Stimulated activated CD8-positive, alpha-beta memory T cell treated with anti-CD3 and anti-CD28 coated beads, Interleukin-7, amount 100 ng/mL, for 1 hour (primary cell): ENCODE results near the gene FRAT1.
"Not testable (repeated sequence)": the region's sequence is repeated elsewhere in the genome, so short reads cannot be mapped to it uniquely, and the experiment has no call there.

Source experiments
- DNase-seq, 2 donors: peaks; one replicate each; pipeline ENCODE4 v3.0.0-alpha.2; 2020; ENCODE audit warnings: low read depth in 2 of 2

Gene FRAT1

GRCh38 chr10:97318772-97319651 is at the start of gene FRAT1:
Gene FRAT1 (plus strand): TSS chr10:97319271. CDS start chr10:97319454, 183 bp downstream.
- DNase-seq, result peak; percentile 75 to 83

- no peak for DNase-seq
These were observed 48.4 kb upstream of the FRAT1 start for GRCh38 chr10:97270523-97271154.

GRCh38 chr10:97273700-97274099 is 45.4 kb upstream of the FRAT1 start:
- DNase-seq, result no peak

- no peak for DNase-seq
These were observed 44.2 kb upstream of the FRAT1 start for GRCh38 chr10:97274828-97275227.

GRCh38 chr10:97277551-97277950 is 41.5 kb upstream of the FRAT1 start:
- DNase-seq, result no peak

GRCh38 chr10:97278491-97278989 is 40.5 kb upstream of the FRAT1 start:
- no peak for DNase-seq

GRCh38 chr10:97279121-97279815 is 39.8 kb upstream of the FRAT1 start:
- DNase-seq, result no peak

- no peak for DNase-seq
These were observed 38.3 kb upstream of the FRAT1 start for GRCh38 chr10:97280783-97281182.

- DNase-seq, result not testable (repeated sequence)
These were observed 29.0 kb upstream of the FRAT1 start for GRCh38 chr10:97290076-97290475.

- DNase-seq, result not testable (repeated sequence)
These were observed 28.3 kb upstream of the FRAT1 start for GRCh38 chr10:97290576-97291356.

- no peak for DNase-seq
These were observed 27.5 kb upstream of the FRAT1 start for GRCh38 chr10:97291357-97292096.

GRCh38 chr10:97292097-97292861 is 26.8 kb upstream of the FRAT1 start, which contains the start of gene ARHGAP19:
Gene ARHGAP19 (minus strand): TSS chr10:97292637. CDS start chr10:97292627, 10 bp downstream.
- peak; percentile 78 to 80 for DNase-seq

- no peak for DNase-seq
These were observed 26.2 kb upstream of the FRAT1 start for GRCh38 chr10:97292862-97293198.

- no peak for DNase-seq
These were observed 21.4 kb upstream of the FRAT1 start for GRCh38 chr10:97297556-97298222.

- no peak for DNase-seq
These were observed 20.9 kb upstream of the FRAT1 start for GRCh38 chr10:97298223-97298571.

GRCh38 chr10:97300980-97301379 is 18.1 kb upstream of the FRAT1 start:
- DNase-seq, result no peak

- DNase-seq, result no peak
These were observed 16.8 kb upstream of the FRAT1 start for GRCh38 chr10:97302088-97302791.

GRCh38 chr10:97307441-97307840 is 11.6 kb upstream of the FRAT1 start:
- no peak for DNase-seq
